Glutamatergic neuron (in vitro differentiated cells): ENCODE data around the gene ESYT3. TPM values are rescaled to one million over a fixed set of nuclear protein-coding genes. Genes with fewer than 3 reads are reported as not detected.

ENCODE experiments used
- DNase-seq: peaks from one replicate; pipeline ENCODE4 v3.0.0; 2022
- H3K27ac Mint-ChIP-seq: one replicate; pipeline ENCODE4 v1.8.0; 2020; ENCODE audit warnings: mild to moderate bottlenecking, mixed read lengths, inconsistent platforms; ENCODE audit not compliant: unreplicated experiment
- H3K27me3 Mint-ChIP-seq: one replicate; pipeline ENCODE4 v1.8.0; 2020; ENCODE audit warnings: mild to moderate bottlenecking, moderate library complexity, mixed read lengths, inconsistent platforms; ENCODE audit not compliant: unreplicated experiment
- H3K36me3 Mint-ChIP-seq: one replicate; pipeline ENCODE4 v1.8.0; 2020; ENCODE audit warnings: mild to moderate bottlenecking, mixed read lengths, inconsistent platforms; ENCODE audit not compliant: unreplicated experiment
- H3K4me1 Mint-ChIP-seq: one replicate; pipeline ENCODE4 v1.8.0; 2020; ENCODE audit warnings: mild to moderate bottlenecking, low read depth, mixed read lengths, inconsistent platforms; ENCODE audit not compliant: unreplicated experiment
- H3K4me3 Mint-ChIP-seq: one replicate; pipeline ENCODE4 v1.8.0; 2020; ENCODE audit warnings: mild to moderate bottlenecking, mixed read lengths, inconsistent platforms; ENCODE audit not compliant: unreplicated experiment
- H3K9me3 Mint-ChIP-seq: one replicate; pipeline ENCODE4 v1.8.0; 2020; ENCODE audit warnings: mild to moderate bottlenecking, moderate library complexity, mixed read lengths, inconsistent platforms; ENCODE audit not compliant: unreplicated experiment
- CTCF ChIP-seq: fragments of 200-600 bp; sonication (generic); IDR thresholded peaks from one replicate; pipeline ENCODE4 v1.5.0; 2021; ENCODE audit not compliant: partially characterized antibody, unreplicated experiment
- long read RNA-seq: library from polyadenylated mRNA; unstranded; transcript quantifications from one replicate; pipeline ENCODE4 v2.0.0, GENCODE V29; 2020; ENCODE audit not compliant: unreplicated experiment
- total RNA-seq: library from RNA; stranded (reverse); fragmentation: NEBNext Ultra II Directional; extraction: Animal tissue kit (Norgen Biotek cat#: 25700); gene quantifications from one replicate; pipeline ENCODE4 v1.2.1, GENCODE V29; 2021; ENCODE audit not compliant: unreplicated experiment

Gene ESYT3
- not detected for total RNA-seq
- long read RNA-seq: 0 reads

- Mint-ChIP-seq H3K27me3 (peaks cover 19% of the 10 kb centered on the region), H3K4me1 (no peaks in the 10 kb centered on the region), H3K9me3 (peaks cover 3% of the 10 kb centered on the region), H3K27ac (no peak within 1 kb of the TSS), H3K36me3 (peaks cover 15% of the 10 kb centered on the region), H3K4me3 (peak within 1 kb of the TSS; percentile 74)
- peak; percentile 56 for DNase-seq
- TF ChIP-seq CTCF: no peak
Measured at GRCh38 chr3:138434276-138434874, at the start of gene ESYT3. ESYT3 (plus strand) TSS chr3:138434616; CDS start chr3:138434799, 183 bp downstream.

- Mint-ChIP-seq H3K4me1 (no peaks in the 10 kb centered on the region), H3K27me3 (peaks cover 7% of the 10 kb centered on the region), H3K4me3 (no peak overlapping the region), H3K27ac (no peak overlapping the region), H3K36me3 (peaks cover 10% of the 10 kb centered on the region), H3K9me3 (peaks cover 5% of the 10 kb centered on the region)
- DNase-seq: no peak
- TF ChIP-seq CTCF: no peak
Measured at GRCh38 chr3:138384976-138385375, 49.4 kb upstream of the ESYT3 start.

GRCh38 chr3:138389144-138389601 lies 45.2 kb upstream of the ESYT3 start:
- H3K4me1 Mint-ChIP-seq: peaks cover 1% of the 10 kb centered on the region
- DNase-seq: no peak
- no peak for TF ChIP-seq CTCF
- H3K27ac Mint-ChIP-seq: no peak overlapping the region
- peaks cover 3% of the 10 kb centered on the region for H3K9me3 Mint-ChIP-seq
- H3K4me3 Mint-ChIP-seq: no peak overlapping the region
- H3K27me3 Mint-ChIP-seq: peaks cover 4% of the 10 kb centered on the region
- peaks cover 3% of the 10 kb centered on the region for H3K36me3 Mint-ChIP-seq

- DNase-seq: no peak
- peaks cover 3% of the 10 kb centered on the region for H3K9me3 Mint-ChIP-seq
- peaks cover 2% of the 10 kb centered on the region for H3K27me3 Mint-ChIP-seq
- TF ChIP-seq CTCF: no peak
- no peaks in the 10 kb centered on the region for H3K36me3 Mint-ChIP-seq
- no peak overlapping the region for H3K4me3 Mint-ChIP-seq
- H3K27ac Mint-ChIP-seq: no peak overlapping the region
- H3K4me1 Mint-ChIP-seq: peaks cover 1% of the 10 kb centered on the region
Measured at GRCh38 chr3:138389841-138390581, 44.4 kb upstream of the ESYT3 start.

GRCh38 chr3:138390582-138390932 lies 43.9 kb upstream of the ESYT3 start:
- no peak overlapping the region for H3K4me3 Mint-ChIP-seq
- no peaks in the 10 kb centered on the region for H3K36me3 Mint-ChIP-seq
- H3K4me1 Mint-ChIP-seq: peaks cover 1% of the 10 kb centered on the region
- no peak for DNase-seq
- H3K27me3 Mint-ChIP-seq: peaks cover 2% of the 10 kb centered on the region
- TF ChIP-seq CTCF: no peak
- H3K9me3 Mint-ChIP-seq: peaks cover 3% of the 10 kb centered on the region
- H3K27ac Mint-ChIP-seq: no peak overlapping the region
